ENCODE measurements around the gene SSUH2.

DNA sequence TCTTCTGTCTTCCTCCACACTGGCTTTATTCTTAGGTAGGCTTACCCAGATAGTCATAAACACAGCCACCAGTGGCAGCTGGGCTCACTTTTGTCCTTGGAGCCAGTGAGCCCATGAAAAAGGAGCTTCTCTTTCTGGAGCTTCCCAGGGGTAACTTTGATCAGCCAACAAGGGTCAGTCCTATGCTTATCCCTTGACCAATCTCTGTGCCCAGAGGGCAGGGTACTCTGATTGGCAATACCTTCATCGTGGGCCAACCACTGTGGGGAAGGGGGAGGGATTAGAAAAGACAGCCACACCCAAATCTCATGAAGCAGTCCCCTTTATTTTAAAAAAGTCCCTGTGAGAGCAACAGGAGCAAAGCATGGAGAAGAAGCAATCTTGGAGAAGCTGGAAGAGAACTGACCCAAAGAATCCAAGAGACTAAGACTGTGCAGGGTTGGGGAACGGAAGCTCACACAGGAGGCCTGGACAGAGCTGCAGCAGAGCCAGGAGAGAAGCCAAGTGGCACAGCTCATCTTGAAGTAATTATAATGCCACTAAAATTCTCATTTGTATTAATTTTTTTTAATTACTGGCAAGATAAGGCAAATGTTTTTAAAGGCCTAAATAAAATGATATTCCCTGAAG is 70.4 kb downstream of the SSUH2 start:
- TF ChIP-seq, protein P1, sequence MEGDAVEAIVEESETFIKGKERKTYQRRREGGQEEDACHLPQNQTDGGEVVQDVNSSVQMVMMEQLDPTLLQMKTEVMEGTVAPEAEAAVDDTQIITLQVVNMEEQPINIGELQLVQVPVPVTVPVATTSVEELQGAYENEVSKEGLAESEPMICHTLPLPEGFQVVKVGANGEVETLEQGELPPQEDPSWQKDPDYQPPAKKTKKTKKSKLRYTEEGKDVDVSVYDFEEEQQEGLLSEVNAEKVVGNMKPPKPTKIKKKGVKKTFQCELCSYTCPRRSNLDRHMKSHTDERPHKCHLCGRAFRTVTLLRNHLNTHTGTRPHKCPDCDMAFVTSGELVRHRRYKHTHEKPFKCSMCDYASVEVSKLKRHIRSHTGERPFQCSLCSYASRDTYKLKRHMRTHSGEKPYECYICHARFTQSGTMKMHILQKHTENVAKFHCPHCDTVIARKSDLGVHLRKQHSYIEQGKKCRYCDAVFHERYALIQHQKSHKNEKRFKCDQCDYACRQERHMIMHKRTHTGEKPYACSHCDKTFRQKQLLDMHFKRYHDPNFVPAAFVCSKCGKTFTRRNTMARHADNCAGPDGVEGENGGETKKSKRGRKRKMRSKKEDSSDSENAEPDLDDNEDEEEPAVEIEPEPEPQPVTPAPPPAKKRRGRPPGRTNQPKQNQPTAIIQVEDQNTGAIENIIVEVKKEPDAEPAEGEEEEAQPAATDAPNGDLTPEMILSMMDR (conservative IDR thresholded peaks at IDR 0.05; ENCODE audit: low read length): no peak
- no peak for TF ChIP-seq EZH2phosphoT487 (IDR thresholded peaks at IDR 0.05; ENCODE audit: borderline replicate concordance, low read depth, low read length)

Measured in OCI-LY7 (cell line).